ENCODE measurements around the gene CLDN9. TPM values are rescaled to one million over a fixed set of nuclear protein-coding genes. Genes with fewer than 3 reads are reported as not detected.
A peak's percentile ranks its signal among the peaks of the same experiment; 100 is the strongest.

Gene CLDN9
- total and polyA plus RNA-seq, 9 of the 15 experiments (the other 6 are each of a cell fraction or from before 2014, with no cell fraction given): 0.12 to 0.44 (median 0.22) TPM; not detected in 4

DNA sequence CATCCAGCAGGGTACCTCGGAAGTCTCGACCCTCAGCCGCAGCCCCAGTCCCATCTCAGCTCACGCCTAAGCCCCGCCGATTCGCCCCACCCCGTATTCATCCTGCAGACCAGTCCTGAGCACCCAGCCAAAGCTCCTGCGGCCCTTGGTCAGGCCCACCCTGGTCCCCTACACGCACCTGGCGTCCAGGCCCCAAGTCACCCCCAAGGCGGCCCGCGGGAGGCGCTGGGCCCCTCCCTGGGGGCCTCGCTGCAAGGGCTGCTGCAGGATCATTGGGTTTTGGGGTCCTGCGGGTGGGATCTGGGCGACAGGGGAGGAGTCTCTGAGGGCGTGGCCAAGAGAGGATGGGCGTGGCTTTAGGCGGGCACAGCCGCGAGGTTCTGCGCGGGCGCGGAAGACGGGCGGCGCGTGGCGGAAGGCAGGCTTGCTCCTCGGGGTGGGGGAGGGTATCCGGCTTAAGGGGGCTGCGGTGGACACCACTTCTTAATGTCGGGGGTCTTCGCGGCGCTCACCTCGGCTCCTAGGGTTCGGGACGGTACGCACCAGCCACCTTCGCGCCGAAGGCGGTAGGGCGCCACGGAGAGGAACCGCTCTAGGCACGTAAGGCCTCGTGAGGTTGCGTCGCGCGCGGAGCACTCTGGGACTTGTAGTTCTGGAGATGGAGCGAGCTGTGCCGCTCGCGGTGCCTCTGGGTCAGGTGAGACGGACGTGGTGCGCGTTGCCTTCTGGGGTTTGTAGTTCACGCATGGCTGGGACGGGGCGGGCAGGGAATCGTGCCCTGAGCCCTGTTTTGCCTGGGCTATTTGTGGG, 11.2 kb downstream of the CLDN9 start, which contains the start of the genes HCFC1R1 and THOC6 (continued):
- TF ChIP-seq SAFB (IDR thresholded peaks at IDR 0.05; ENCODE audit: borderline replicate concordance, low read depth, low read length): no peak
- peak; percentile 61 for TF ChIP-seq JUN (IDR thresholded peaks at IDR 0.05; ENCODE audit: borderline replicate concordance, low read depth, low read length)
- no peak for TF ChIP-seq JUN (CRISPR knock-in tag; IDR thresholded peaks at IDR 0.05; ENCODE audit: borderline replicate concordance)
- no peak for TF ChIP-seq CREBBP (IDR thresholded peaks at IDR 0.05; ENCODE audit: low read depth, low read length)
- TF ChIP-seq, protein P1, sequence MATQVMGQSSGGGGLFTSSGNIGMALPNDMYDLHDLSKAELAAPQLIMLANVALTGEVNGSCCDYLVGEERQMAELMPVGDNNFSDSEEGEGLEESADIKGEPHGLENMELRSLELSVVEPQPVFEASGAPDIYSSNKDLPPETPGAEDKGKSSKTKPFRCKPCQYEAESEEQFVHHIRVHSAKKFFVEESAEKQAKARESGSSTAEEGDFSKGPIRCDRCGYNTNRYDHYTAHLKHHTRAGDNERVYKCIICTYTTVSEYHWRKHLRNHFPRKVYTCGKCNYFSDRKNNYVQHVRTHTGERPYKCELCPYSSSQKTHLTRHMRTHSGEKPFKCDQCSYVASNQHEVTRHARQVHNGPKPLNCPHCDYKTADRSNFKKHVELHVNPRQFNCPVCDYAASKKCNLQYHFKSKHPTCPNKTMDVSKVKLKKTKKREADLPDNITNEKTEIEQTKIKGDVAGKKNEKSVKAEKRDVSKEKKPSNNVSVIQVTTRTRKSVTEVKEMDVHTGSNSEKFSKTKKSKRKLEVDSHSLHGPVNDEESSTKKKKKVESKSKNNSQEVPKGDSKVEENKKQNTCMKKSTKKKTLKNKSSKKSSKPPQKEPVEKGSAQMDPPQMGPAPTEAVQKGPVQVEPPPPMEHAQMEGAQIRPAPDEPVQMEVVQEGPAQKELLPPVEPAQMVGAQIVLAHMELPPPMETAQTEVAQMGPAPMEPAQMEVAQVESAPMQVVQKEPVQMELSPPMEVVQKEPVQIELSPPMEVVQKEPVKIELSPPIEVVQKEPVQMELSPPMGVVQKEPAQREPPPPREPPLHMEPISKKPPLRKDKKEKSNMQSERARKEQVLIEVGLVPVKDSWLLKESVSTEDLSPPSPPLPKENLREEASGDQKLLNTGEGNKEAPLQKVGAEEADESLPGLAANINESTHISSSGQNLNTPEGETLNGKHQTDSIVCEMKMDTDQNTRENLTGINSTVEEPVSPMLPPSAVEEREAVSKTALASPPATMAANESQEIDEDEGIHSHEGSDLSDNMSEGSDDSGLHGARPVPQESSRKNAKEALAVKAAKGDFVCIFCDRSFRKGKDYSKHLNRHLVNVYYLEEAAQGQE (IDR thresholded peaks at IDR 0.05; ENCODE audit: borderline replicate concordance): peak; percentile 39; the same call in 1 of the 2 replicates
- TF ChIP-seq, protein P1 (CRISPR knock-in tag; IDR thresholded peaks at IDR 0.05; ENCODE audit: low read depth): peak; percentile 71
- TF ChIP-seq ATF1 (CRISPR knock-in tag; IDR thresholded peaks at IDR 0.05): peak; percentile 22; the same call in 1 of the 2 replicates
- peak; percentile 97 for TF ChIP-seq ATF1 (tag; IDR thresholded peaks at IDR 0.05)
- TF ChIP-seq, protein P2, sequence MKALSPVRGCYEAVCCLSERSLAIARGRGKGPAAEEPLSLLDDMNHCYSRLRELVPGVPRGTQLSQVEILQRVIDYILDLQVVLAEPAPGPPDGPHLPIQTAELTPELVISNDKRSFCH (CRISPR knock-in tag; IDR thresholded peaks at IDR 0.05): no peak
- TF ChIP-seq, protein P2 (tag; IDR thresholded peaks at IDR 0.05): peak; percentile 83
- peak; percentile 87 for TF ChIP-seq KDM5B (IDR thresholded peaks at IDR 0.05; ENCODE audit: insufficient replicate concordance, low read depth, low read length)
- TF ChIP-seq SRF (CRISPR knock-in tag; IDR thresholded peaks at IDR 0.05): peak in 1 of 2 experiments; percentile 51; a peak in 1 of 4 replicates
- peak; percentile 86 for TF ChIP-seq ZBTB17 (CRISPR knock-in tag; IDR thresholded peaks at IDR 0.05)
- TF ChIP-seq ZNF133 (CRISPR knock-in tag; IDR thresholded peaks at IDR 0.05): no peak
- peak; percentile 73 for TF ChIP-seq JUND (IDR thresholded peaks at IDR 0.05; ENCODE audit: borderline replicate concordance, low read depth, low read length)
- TF ChIP-seq JUND (tag; IDR thresholded peaks at IDR 0.05; ENCODE audit: borderline replicate concordance, low read depth, low read length): no peak; the same call in 2 of the 3 replicates
- no peak for TF ChIP-seq SNRNP70 (optimal IDR thresholded peaks at IDR 0.05; ENCODE audit: low read depth, low read length)
- peak; percentile 82; the same call in 1 of the 2 replicates for TF ChIP-seq ZNF12 (CRISPR knock-in tag; IDR thresholded peaks at IDR 0.05)
- TF ChIP-seq CCNT2 (IDR thresholded peaks at IDR 0.05; ENCODE audit: borderline replicate concordance, extremely low read depth, insufficient read length, low read depth, low read length): peak; percentile 24
